Measurements from ENCODE around the gene GAS2L2. TPM values are rescaled to one million over a fixed set of nuclear protein-coding genes. Genes with fewer than 3 reads are reported as not detected.

GAS2L2 gene
- total RNA-seq, 1 experiment from 2014 or later: not detected

DNA sequence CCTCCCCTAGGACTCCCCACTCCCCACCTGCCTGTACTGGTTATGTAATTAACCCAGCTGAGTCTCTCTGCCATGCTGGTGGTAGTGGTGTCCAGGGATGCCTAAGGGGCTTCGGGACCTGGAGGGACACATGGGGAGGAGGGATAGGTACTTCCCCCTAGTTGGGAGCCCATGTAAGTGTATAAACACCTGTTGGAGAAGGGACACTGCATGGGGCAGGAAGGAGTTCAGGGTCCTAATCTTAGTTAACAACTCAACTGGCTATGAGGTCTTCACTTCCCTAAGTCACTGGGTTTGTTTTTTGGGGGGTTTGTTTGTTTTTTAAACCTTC is 20.3 kb downstream of the GAS2L2 start:
- peaks cover 7% of the 10 kb centered on the region for H3K4me1 Mint-ChIP-seq (ENCODE audit: low read depth, unreplicated experiment)
- BruUV-seq (replicated peaks): no TSS peak
- CTCF ChIA-PET: interaction anchor here (0.6 kb wide), 1 partner anchor 71 kb away, joined by 4 read pairs; no protein-coding TSS in a partner anchor

DNA sequence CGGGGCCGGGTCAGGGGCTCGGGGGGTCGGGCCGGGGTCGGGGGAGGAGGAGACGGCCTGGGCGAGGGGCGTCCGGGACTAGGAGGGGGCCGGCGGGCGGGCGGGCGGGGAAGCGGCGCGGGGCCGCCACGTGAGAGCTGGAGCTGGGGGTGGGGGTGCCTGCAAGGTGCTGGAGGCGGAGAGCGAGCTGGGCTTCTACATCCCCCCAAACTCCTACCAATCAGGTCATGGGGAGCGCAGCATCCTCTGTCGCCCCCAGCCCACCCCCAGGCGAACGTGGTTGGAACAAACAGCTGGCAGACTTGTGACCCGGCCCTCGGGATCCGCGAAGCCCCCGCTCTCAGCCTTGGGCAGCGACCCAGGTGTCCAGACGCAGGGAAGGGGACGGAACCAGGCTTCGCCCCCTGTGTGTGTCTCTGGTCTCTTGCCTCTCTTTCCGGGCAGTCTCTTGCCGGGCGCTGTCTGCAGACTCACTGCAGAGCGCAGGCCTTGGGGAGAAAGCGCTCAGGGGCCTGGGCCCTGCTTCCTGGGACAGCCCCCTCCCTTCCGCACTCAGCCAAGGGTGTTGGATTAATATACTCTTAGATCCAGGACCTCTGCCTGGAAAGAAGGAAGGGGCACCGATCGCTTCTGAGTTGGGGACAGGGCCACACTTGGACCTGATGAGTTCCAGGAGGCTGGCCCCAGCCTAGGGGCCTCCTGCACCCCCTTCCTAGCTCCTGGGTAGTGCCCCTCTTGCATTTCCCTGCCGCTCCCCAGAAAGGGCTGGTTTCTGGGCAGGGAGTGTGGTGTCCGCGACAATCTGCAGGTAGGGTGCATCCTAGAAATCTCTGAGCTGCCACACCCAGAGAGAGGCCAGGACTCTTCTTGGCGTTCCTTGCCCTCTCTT is 20.9 kb downstream of the GAS2L2 start:
- intact Hi-C loops (cut with micrococcal nuclease; ENCODE audit: unreplicated experiment): no loop called here
- Mint-ChIP-seq H3K4me3 (ENCODE audit: low read depth, unreplicated experiment) (peak overlapping the region; percentile 50), H3K4me1 (ENCODE audit: low read depth, unreplicated experiment) (peaks cover 7% of the 10 kb centered on the region), H3K36me3 (ENCODE audit: insufficient read depth, unreplicated experiment) (peaks cover 15% of the 10 kb centered on the region), H3K27ac (ENCODE audit: unreplicated experiment) (no peak overlapping the region), H3K27me3 (ENCODE audit: unreplicated experiment) (peaks cover 12% of the 10 kb centered on the region), H3K9me3 (ENCODE audit: low read depth, unreplicated experiment) (no peaks in the 10 kb centered on the region)
- CTCF ChIA-PET: interaction anchor here (0.6 kb wide), 1 partner anchor 72 kb away, joined by 4 read pairs; no protein-coding TSS in a partner anchor
- no peak for DNase-seq
- TF ChIP-seq, protein P1, sequence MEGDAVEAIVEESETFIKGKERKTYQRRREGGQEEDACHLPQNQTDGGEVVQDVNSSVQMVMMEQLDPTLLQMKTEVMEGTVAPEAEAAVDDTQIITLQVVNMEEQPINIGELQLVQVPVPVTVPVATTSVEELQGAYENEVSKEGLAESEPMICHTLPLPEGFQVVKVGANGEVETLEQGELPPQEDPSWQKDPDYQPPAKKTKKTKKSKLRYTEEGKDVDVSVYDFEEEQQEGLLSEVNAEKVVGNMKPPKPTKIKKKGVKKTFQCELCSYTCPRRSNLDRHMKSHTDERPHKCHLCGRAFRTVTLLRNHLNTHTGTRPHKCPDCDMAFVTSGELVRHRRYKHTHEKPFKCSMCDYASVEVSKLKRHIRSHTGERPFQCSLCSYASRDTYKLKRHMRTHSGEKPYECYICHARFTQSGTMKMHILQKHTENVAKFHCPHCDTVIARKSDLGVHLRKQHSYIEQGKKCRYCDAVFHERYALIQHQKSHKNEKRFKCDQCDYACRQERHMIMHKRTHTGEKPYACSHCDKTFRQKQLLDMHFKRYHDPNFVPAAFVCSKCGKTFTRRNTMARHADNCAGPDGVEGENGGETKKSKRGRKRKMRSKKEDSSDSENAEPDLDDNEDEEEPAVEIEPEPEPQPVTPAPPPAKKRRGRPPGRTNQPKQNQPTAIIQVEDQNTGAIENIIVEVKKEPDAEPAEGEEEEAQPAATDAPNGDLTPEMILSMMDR (IDR thresholded peaks at IDR 0.05; ENCODE audit: unreplicated experiment): no peak
- BruUV-seq (replicated peaks): no TSS peak

More for the DNA sequence above, 20.3 kb downstream of the GAS2L2 start:
- DNase-seq: no peak
- no peak overlapping the region for H3K4me3 Mint-ChIP-seq (ENCODE audit: low read depth, unreplicated experiment)
- peaks cover 15% of the 10 kb centered on the region for H3K36me3 Mint-ChIP-seq (ENCODE audit: insufficient read depth, unreplicated experiment)
- TF ChIP-seq, protein P1 (IDR thresholded peaks at IDR 0.05; ENCODE audit: unreplicated experiment): no peak
- H3K9me3 Mint-ChIP-seq (ENCODE audit: low read depth, unreplicated experiment): no peaks in the 10 kb centered on the region
- peaks cover 12% of the 10 kb centered on the region for H3K27me3 Mint-ChIP-seq (ENCODE audit: unreplicated experiment)
- no peak overlapping the region for H3K27ac Mint-ChIP-seq (ENCODE audit: unreplicated experiment)
- intact Hi-C loops (cut with micrococcal nuclease; ENCODE audit: unreplicated experiment): no loop called here

DNA sequence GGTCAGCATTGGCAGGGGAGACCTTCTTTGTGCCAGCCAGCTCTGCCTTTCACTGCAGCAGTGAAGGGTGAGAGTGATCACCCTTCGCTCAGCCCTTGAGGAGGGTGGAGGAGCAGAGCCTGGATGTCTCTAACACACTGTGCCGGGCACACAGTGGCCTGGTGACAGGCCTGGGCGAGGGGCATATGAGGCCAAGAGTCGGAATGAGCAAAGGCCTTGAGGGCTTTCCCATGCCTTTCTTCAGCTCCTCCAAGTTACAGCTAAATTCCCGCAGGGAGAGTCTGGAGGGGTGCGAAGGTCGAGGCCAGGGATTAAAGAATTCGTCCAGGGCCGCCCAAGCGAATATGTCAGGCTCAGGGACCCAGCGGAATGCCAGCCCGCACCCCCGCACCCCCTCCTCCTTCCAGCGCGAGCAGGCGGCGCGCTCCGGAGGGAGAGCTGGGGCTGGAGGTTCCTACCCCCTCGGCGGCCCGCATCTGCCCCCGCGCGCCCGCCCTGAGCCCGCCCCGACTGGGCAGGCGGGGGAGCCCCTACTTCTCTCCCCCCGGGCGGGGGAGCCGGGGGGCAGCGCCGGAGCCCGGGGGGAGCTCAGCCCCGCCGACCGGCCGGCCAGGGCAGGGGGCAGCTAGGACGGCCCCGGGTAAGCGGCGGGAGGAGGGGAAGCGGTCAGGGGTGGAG is 21.7 kb downstream of the GAS2L2 start, which contains the start of gene RASL10B:
Gene RASL10B (plus strand): TSS at position 401 of the 678 bp plus-strand sequence. CDS start 3,546 bp downstream, outside the sequence.
- BruUV-seq (replicated peaks): no TSS peak
- Mint-ChIP-seq H3K27ac (ENCODE audit: unreplicated experiment) (peak within 1 kb of the TSS; percentile 11), H3K9me3 (ENCODE audit: low read depth, unreplicated experiment) (no peaks in the 10 kb centered on the region), H3K4me1 (ENCODE audit: low read depth, unreplicated experiment) (peaks cover 7% of the 10 kb centered on the region), H3K4me3 (ENCODE audit: low read depth, unreplicated experiment) (peak within 1 kb of the TSS; percentile 62), H3K36me3 (ENCODE audit: insufficient read depth, unreplicated experiment) (peaks cover 15% of the 10 kb centered on the region), H3K27me3 (ENCODE audit: unreplicated experiment) (peaks cover 12% of the 10 kb centered on the region)
- TF ChIP-seq, protein P1 (IDR thresholded peaks at IDR 0.05; ENCODE audit: unreplicated experiment): no peak
- DNase-seq: peak; percentile 59
- intact Hi-C loops (cut with micrococcal nuclease; ENCODE audit: unreplicated experiment): no loop called here
- CTCF ChIA-PET: interaction anchor here (0.6 to 1.4 kb wide), 2 partner anchors 16 to 21 kb away, joined by 3 to 4 read pairs; no protein-coding TSS in a partner anchor

DNA sequence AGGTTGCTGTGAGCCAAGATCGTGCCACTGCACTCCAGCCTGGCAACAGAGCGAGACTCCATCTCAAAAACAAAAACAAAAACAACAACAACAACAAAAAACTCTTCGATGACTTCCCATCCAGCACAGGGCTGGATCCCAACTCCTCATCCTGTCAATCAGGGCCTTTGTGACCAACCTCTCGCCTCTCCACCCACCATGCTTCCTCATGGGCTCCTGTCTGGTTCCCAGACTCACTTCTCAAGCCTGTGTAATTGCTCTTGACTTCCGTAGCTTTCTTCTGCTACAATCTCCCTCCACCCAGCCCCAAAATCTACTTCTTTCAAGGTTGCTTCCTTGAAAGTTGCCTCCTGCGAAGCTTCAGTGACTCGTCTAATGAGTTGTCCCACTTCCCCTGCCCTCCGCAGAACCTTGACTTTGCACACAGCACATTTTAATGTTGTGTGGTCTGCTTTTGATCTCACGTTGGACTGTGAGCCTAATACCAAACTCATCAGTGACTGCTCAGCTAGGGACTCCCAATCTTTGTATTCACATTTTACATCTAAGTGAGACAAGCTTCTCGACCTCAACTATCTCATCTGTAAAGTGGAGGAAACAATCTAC is 22.5 kb downstream of the GAS2L2 start:
- Mint-ChIP-seq H3K4me3 (ENCODE audit: low read depth, unreplicated experiment) (peak overlapping the region; percentile 62), H3K9me3 (ENCODE audit: low read depth, unreplicated experiment) (no peaks in the 10 kb centered on the region), H3K4me1 (ENCODE audit: low read depth, unreplicated experiment) (peaks cover 7% of the 10 kb centered on the region), H3K27ac (ENCODE audit: unreplicated experiment) (peak overlapping the region; percentile 11), H3K36me3 (ENCODE audit: insufficient read depth, unreplicated experiment) (peaks cover 15% of the 10 kb centered on the region), H3K27me3 (ENCODE audit: unreplicated experiment) (peaks cover 12% of the 10 kb centered on the region)
- intact Hi-C loops (cut with micrococcal nuclease; ENCODE audit: unreplicated experiment): no loop called here
- BruUV-seq (replicated peaks): no TSS peak
- CTCF ChIA-PET: interaction anchor here (0.6 to 1.4 kb wide), 2 partner anchors 17 to 21 kb away, joined by 3 to 4 read pairs; no protein-coding TSS in a partner anchor
- DNase-seq: no peak
- TF ChIP-seq, protein P1 (IDR thresholded peaks at IDR 0.05; ENCODE audit: unreplicated experiment): no peak
